Adrenal gland (tissue), 5 donors: ENCODE results near the gene SULT1A2.

ENCODE experiments used
- CTCF ChIP-seq, 6 experiments: fragments of 450-650 bp in 4 of 6; fragments of 200-600 bp in 2 of 6; sonication (generic) in 1 of 6; IDR thresholded peaks; 1 replicate in 5 of 6; 2 replicates in 1 of 6; pipeline versions ENCODE4 v1.5.1 to v1.8.0; 2016 to 2021; ENCODE audit warnings: antibody characterized with exemption in 6 of 6, mild to moderate bottlenecking in 2 of 6, moderate library complexity in 1 of 6
- POLR2A ChIP-seq, 2 donors: fragments of 450-650 bp; IDR thresholded peaks; one replicate each; pipeline ENCODE4 v1.6.1; 2017; ENCODE audit warnings: antibody characterized with exemption in 2 of 2, mild to moderate bottlenecking in 2 of 2, moderate library complexity in 1 of 2
- donor health status: DM: no; HTN: no; CAD: no.

- no peak for TF ChIP-seq CTCF (IDR thresholded peaks at IDR 0.05)
- no peak for TF ChIP-seq POLR2A (IDR thresholded peaks at IDR 0.05)
These were observed 13.8 kb upstream of the SULT1A2 start for GRCh38 chr16:28610595-28611191.
